ENCODE measurements around the gene PREPL.

The PREPL gene

GRCh38 chr2:44295633-44296359, 65.5 kb downstream of the PREPL start:
- no peak for DNase-seq (ENCODE audit: low read depth, low spot score)

GRCh38 chr2:44295113-44295512, 66.2 kb downstream of the PREPL start:
- no peak for DNase-seq (ENCODE audit: low read depth, low spot score)

GRCh38 chr2:44291281-44292248, 69.7 kb downstream of the PREPL start:
- DNase-seq (ENCODE audit: low read depth, low spot score), result no peak

GRCh38 chr2:44290261-44290660, 71.0 kb downstream of the PREPL start:
- no peak for DNase-seq (ENCODE audit: low read depth, low spot score)

GRCh38 chr2:44286884-44287638, 74.2 kb downstream of the PREPL start:
- DNase-seq (ENCODE audit: low read depth, low spot score), result no peak

- DNase-seq (ENCODE audit: low read depth, low spot score), result no peak
These were observed 75.0 kb downstream of the PREPL start for GRCh38 chr2:44286119-44286883.

GRCh38 chr2:44285174-44285573, 76.1 kb downstream of the PREPL start:
- DNase-seq (ENCODE audit: low read depth, low spot score), result no peak

- DNase-seq (ENCODE audit: low read depth, low spot score), result no peak
These were observed 78.1 kb downstream of the PREPL start for GRCh38 chr2:44283116-44283666.

- no peak for DNase-seq (ENCODE audit: low read depth, low spot score)
These were observed 80.4 kb downstream of the PREPL start for GRCh38 chr2:44280869-44281268.

- DNase-seq (ENCODE audit: low read depth, low spot score), result no peak
These were observed 83.8 kb downstream of the PREPL start for GRCh38 chr2:44277541-44277940.

- DNase-seq (ENCODE audit: low read depth, low spot score), result no peak
These were observed 85.4 kb downstream of the PREPL start for GRCh38 chr2:44275927-44276303.

- no peak for DNase-seq (ENCODE audit: low read depth, low spot score)
These were observed 87.7 kb downstream of the PREPL start for GRCh38 chr2:44273596-44273995.

GRCh38 chr2:44273076-44273475, 88.2 kb downstream of the PREPL start:
- no peak for DNase-seq (ENCODE audit: low read depth, low spot score)

- DNase-seq (ENCODE audit: low read depth, low spot score), result no peak
These were observed 90.0 kb downstream of the PREPL start for GRCh38 chr2:44271296-44271695.

- DNase-seq (ENCODE audit: low read depth, low spot score), result no peak
These were observed 91.5 kb downstream of the PREPL start for GRCh38 chr2:44269831-44270230.

GRCh38 chr2:44267796-44268648, 93.3 kb downstream of the PREPL start:
- no peak for DNase-seq (ENCODE audit: low read depth, low spot score)
